ENCODE data around the gene LPIN1.
A peak's percentile ranks its signal among the peaks of the same experiment; 100 is the strongest.
"Not testable (repeated sequence)": the region's sequence is repeated elsewhere in the genome, so short reads cannot be mapped to it uniquely, and the experiment has no call there.

Gene LPIN1

GRCh38 chr2:11745613-11746375 lies 638 bp upstream of the LPIN1 start:
- no peak for DNase-seq

GRCh38 chr2:11746807-11747459 lies 501 bp downstream of the LPIN1 start:
- peak; percentile 34 for DNase-seq

- no peak for DNase-seq
These were observed 1.8 kb downstream of the LPIN1 start for GRCh38 chr2:11748018-11748860.

- no peak for DNase-seq
These were observed 2.6 kb downstream of the LPIN1 start for GRCh38 chr2:11748861-11749645.

GRCh38 chr2:11749646-11750349 lies 3.4 kb downstream of the LPIN1 start:
- DNase-seq = no peak

GRCh38 chr2:11750422-11750821 lies 4.0 kb downstream of the LPIN1 start:
- DNase-seq = no peak

- DNase-seq = no peak
These were observed 4.5 kb downstream of the LPIN1 start for GRCh38 chr2:11750917-11751316.

- DNase-seq = no peak
These were observed 6.5 kb downstream of the LPIN1 start for GRCh38 chr2:11752906-11753305.

GRCh38 chr2:11753452-11753885 lies 7.0 kb downstream of the LPIN1 start:
- DNase-seq = no peak

- no peak for DNase-seq
These were observed 7.7 kb downstream of the LPIN1 start for GRCh38 chr2:11753886-11754699.

- DNase-seq = no peak
These were observed 8.2 kb downstream of the LPIN1 start for GRCh38 chr2:11754700-11755015.

- no peak for DNase-seq
These were observed 10.7 kb downstream of the LPIN1 start for GRCh38 chr2:11757101-11757500.

GRCh38 chr2:11758187-11758586 lies 11.8 kb downstream of the LPIN1 start:
- no peak for DNase-seq

GRCh38 chr2:11758647-11759046 lies 12.2 kb downstream of the LPIN1 start:
- no peak for DNase-seq

GRCh38 chr2:11759182-11759975 lies 12.9 kb downstream of the LPIN1 start:
- DNase-seq = not testable (repeated sequence)

GRCh38 chr2:11761259-11761658 lies 14.8 kb downstream of the LPIN1 start:
- DNase-seq = no peak

GRCh38 chr2:11762031-11762430 lies 15.6 kb downstream of the LPIN1 start:
- no peak for DNase-seq

- no peak for DNase-seq
These were observed 16.5 kb downstream of the LPIN1 start for GRCh38 chr2:11762799-11763461.

GRCh38 chr2:11764359-11764758 lies 17.9 kb downstream of the LPIN1 start:
- DNase-seq = no peak

GRCh38 chr2:11764920-11765319 lies 18.5 kb downstream of the LPIN1 start:
- DNase-seq = no peak
